ENCODE results near the gene PDPK1.
"Not testable (repeated sequence)": the region's sequence is repeated elsewhere in the genome, so short reads cannot be mapped to it uniquely, and the experiment has no call there.

Gene PDPK1

GRCh38 chr16:2642561-2642960, 104.7 kb downstream of the PDPK1 start:
- H3K36me3 ChIP-seq (ENCODE audit: control insufficient read depth in 1 of 2, insufficient read depth in 2 of 2, low read length in 2 of 2); H3K4me3 ChIP-seq (ENCODE audit: low read depth in 1 of 2, low read length in 2 of 2); H3K4me1 ChIP-seq (ENCODE audit: control insufficient read depth in 1 of 2, insufficient read depth in 2 of 2, low read length in 2 of 2); H3K27me3 ChIP-seq (ENCODE audit: low read depth, low read length); H3K9me3 ChIP-seq (ENCODE audit: control insufficient read depth in 1 of 2, low read length in 2 of 2); H3K27ac ChIP-seq (ENCODE audit: low read length): not testable (repeated sequence)

DNA sequence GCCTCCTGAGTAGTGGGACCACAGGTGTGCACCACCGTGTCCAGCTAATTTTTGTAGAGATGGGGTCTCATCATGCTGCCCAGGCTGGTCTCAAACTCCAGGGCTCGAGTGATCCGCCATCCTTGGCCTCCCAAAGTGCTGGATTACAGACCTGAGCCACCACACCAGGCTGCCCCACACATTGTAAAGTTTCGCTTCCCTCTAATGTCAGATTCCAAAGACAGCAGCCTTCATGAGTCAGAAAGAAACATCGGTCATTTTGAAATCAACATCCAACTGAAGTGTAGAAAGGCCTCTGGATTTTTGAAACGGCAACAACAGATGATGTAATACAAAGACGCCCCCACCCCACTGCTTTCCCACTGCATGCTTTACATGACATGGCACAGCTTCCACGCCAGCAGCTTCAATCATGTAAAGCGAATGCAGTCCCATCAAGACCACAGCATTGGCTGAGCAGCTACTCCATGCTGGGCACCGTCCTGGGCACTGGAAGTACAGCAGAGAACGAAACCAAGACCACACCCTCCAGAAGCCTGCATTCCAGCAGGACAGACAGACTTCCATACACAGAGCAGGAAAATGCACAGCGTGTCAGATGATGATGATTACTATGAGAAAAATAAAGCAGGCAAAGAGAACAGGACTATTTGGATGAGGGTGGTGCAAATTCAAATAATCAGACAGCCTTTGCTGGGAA, 107.1 kb downstream of the PDPK1 start:
- H3K36me3 ChIP-seq (ENCODE audit: control insufficient read depth in 1 of 2, insufficient read depth in 2 of 2, low read length in 2 of 2); H3K9me3 ChIP-seq (ENCODE audit: control insufficient read depth in 1 of 2, low read length in 2 of 2); H3K27ac ChIP-seq (ENCODE audit: low read length); H3K4me3 ChIP-seq (ENCODE audit: low read depth in 1 of 2, low read length in 2 of 2); H3K27me3 ChIP-seq (ENCODE audit: low read depth, low read length); H3K4me1 ChIP-seq (ENCODE audit: control insufficient read depth in 1 of 2, insufficient read depth in 2 of 2, low read length in 2 of 2): not testable (repeated sequence)

DNA sequence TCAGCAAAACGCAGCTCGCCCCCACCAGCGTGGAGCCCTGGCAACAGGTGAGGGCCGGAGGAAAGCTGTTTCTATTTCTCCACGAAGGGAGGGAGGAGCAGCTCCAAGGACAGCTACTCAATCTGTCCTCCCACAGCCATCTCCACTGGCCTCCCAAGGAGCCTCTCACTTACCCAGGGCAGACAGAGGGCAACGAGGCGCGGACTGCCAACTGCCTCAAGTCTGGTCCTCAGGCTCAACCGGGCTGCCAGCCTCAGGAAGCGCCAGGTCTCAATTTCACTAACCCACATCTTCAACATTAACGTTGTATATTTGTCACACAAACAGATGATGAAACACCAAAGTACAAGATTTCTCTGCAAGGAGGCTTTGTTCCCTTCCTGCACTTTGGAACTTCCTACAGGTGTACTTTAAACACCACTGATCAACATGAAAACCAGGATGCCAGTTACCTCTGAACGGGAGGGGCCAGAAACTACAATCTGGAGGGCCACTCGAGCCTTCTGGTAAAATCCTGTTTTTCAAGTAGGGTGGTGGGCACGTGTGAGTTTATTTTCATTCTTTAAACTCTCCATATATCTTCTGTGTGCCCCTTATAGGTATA, 113.5 kb downstream of the PDPK1 start:
- H3K4me1 ChIP-seq (ENCODE audit: control insufficient read depth in 1 of 2, insufficient read depth in 2 of 2, low read length in 2 of 2); H3K36me3 ChIP-seq (ENCODE audit: control insufficient read depth in 1 of 2, insufficient read depth in 2 of 2, low read length in 2 of 2); H3K27me3 ChIP-seq (ENCODE audit: low read depth, low read length); H3K4me3 ChIP-seq (ENCODE audit: low read depth in 1 of 2, low read length in 2 of 2); H3K9me3 ChIP-seq (ENCODE audit: control insufficient read depth in 1 of 2, low read length in 2 of 2); H3K27ac ChIP-seq (ENCODE audit: low read length): not testable (repeated sequence)
